IMR-90 (cell line): ENCODE results near the gene AKR1D1. TPM values are rescaled to one million over a fixed set of nuclear protein-coding genes. Genes with fewer than 3 reads are reported as not detected.
"Not testable (repeated sequence)": the region's sequence is repeated elsewhere in the genome, so short reads cannot be mapped to it uniquely, and the experiment has no call there.

Source experiments
- ATAC-seq: fragments of 200-7000 bp; cut with Tn5 transposase; 2 replicates; pipeline ENCODE4 v1.9.1; 2020; ENCODE audit warnings: low read depth, mild to moderate bottlenecking, moderate library complexity
- BruUV-seq: library from RNA; stranded (reverse); fragments of 400-500 nt; replicated peaks from 2 replicates; lab custom pipeline; 2021; lab: Mats Ljungman, UMichigan
- CTCF ChIA-PET: fragments of 300-600 bp; formaldehyde crosslinking; extraction: SDS; loops from one replicate; lab custom pipeline; 2021; ENCODE audit warnings: antibody characterized with exemption; lab: Yijun Ruan, JAX
- POLR2A ChIA-PET: fragments of 300-600 bp; sonication (Branson Sonifier 250); formaldehyde crosslinking; loops from one replicate; lab custom pipeline; 2022; ENCODE audit warnings: antibody characterized with exemption; ENCODE audit not compliant: unreplicated experiment; lab: Charles Lee
- DNase-seq: peaks from one replicate; pipeline ENCODE4 v3.0.0; 2013
- H2AFZ ChIP-seq: replicated peaks from 2 replicates; pipeline ENCODE3; 2013; ENCODE audit warnings: low read length, mild to moderate bottlenecking; ENCODE audit not compliant: poor library complexity
- H2AK5ac ChIP-seq: 2 replicates; pipeline ENCODE4 v1.6.1; 2013; ENCODE audit warnings: low read depth, low read length, inconsistent platforms
- H2AK9ac ChIP-seq: replicated peaks from 2 replicates; pipeline ENCODE3; 2013; ENCODE audit warnings: mild to moderate bottlenecking, low read depth, low read length, moderate library complexity; ENCODE audit not compliant: poor library complexity
- H2BK120ac ChIP-seq: 2 replicates; pipeline ENCODE4 v1.6.1; 2013; ENCODE audit warnings: low read depth, low read length, inconsistent platforms
- H2BK15ac ChIP-seq: 3 replicates; pipeline ENCODE4 v1.6.1; 2013; ENCODE audit warnings: low read depth, low read length, inconsistent platforms
- H2BK20ac ChIP-seq: 2 replicates; pipeline ENCODE4 v1.6.1; 2013; ENCODE audit warnings: low read depth, mild to moderate bottlenecking, inconsistent platforms, low read length, moderate library complexity
- H2BK5ac ChIP-seq: 2 replicates; pipeline ENCODE4 v1.6.1; 2013; ENCODE audit warnings: mild to moderate bottlenecking, low read depth, low read length, inconsistent platforms; ENCODE audit not compliant: poor library complexity, severe bottlenecking
- H3K14ac ChIP-seq: replicated peaks from 2 replicates; pipeline ENCODE4 v1.6.1; 2013; ENCODE audit warnings: low read depth, low read length, inconsistent platforms
- H3K18ac ChIP-seq: 2 replicates; pipeline ENCODE4 v1.6.1; 2013; ENCODE audit warnings: low read depth, low read length, control low read depth
- H3K23ac ChIP-seq: 2 replicates; pipeline ENCODE4 v1.6.1; 2013; ENCODE audit warnings: low read depth, low read length, inconsistent platforms
- H3K27ac ChIP-seq: 2 replicates; pipeline ENCODE4 v1.5.1; 2013; ENCODE audit warnings: mild to moderate bottlenecking, control low read depth, low read length; ENCODE audit not compliant: insufficient read depth
- H3K27me3 ChIP-seq: 2 replicates; pipeline ENCODE4 v1.6.1; 2013; ENCODE audit warnings: low read length; ENCODE audit not compliant: control insufficient read depth, insufficient read depth
- H3K36me3 ChIP-seq: 2 replicates; pipeline ENCODE4 v1.6.1; 2013; ENCODE audit warnings: low read length, mixed read lengths; ENCODE audit not compliant: control insufficient read depth, insufficient read depth
- H3K4ac ChIP-seq: 2 replicates; pipeline ENCODE4 v1.6.1; 2013; ENCODE audit warnings: low read depth, low read length, inconsistent platforms
- H3K4me1 ChIP-seq: 2 replicates; pipeline ENCODE4 v1.6.1; 2013; ENCODE audit warnings: low read length, mixed read lengths; ENCODE audit not compliant: control insufficient read depth, insufficient read depth
- H3K4me2 ChIP-seq: 2 replicates; pipeline ENCODE4 v1.6.1; 2013; ENCODE audit warnings: low read depth, mild to moderate bottlenecking, control low read depth, low read length, moderate library complexity
- H3K4me3 ChIP-seq: 2 replicates; pipeline ENCODE4 v1.5.1; 2013; ENCODE audit warnings: low read depth, mild to moderate bottlenecking, control low read depth, low read length, moderate library complexity; ENCODE audit not compliant: insufficient read depth
- H3K56ac ChIP-seq: 2 replicates; pipeline ENCODE4 v1.6.1; 2013; ENCODE audit warnings: low read length, inconsistent platforms; ENCODE audit not compliant: insufficient read depth; ENCODE audit errors: extremely low read depth
- H3K79me1 ChIP-seq, 2 experiments: 2 replicates each; pipeline ENCODE4 v1.6.1; 2013; ENCODE audit warnings: low read length in 2 of 2, inconsistent platforms in 1 of 2, low read depth in 1 of 2
- H3K9ac ChIP-seq: 2 replicates; pipeline ENCODE4 v1.6.1; 2013; ENCODE audit warnings: low read depth, low read length, control low read depth
- H3K9me1 ChIP-seq: 2 replicates; pipeline ENCODE4 v1.6.1; 2013; ENCODE audit warnings: low read length, inconsistent platforms; ENCODE audit not compliant: insufficient read depth
- H3K9me3 ChIP-seq: 2 replicates; pipeline ENCODE4 v1.6.1; 2013; ENCODE audit warnings: low read length; ENCODE audit not compliant: control insufficient read depth, insufficient read depth
- H4K20me1 ChIP-seq: 2 replicates; pipeline ENCODE4 v1.6.1; 2013; ENCODE audit warnings: low read length, inconsistent platforms; ENCODE audit not compliant: insufficient read depth
- H4K5ac ChIP-seq: 2 replicates; pipeline ENCODE4 v1.6.1; 2013; ENCODE audit warnings: mild to moderate bottlenecking, low read depth, low read length, control low read depth
- H4K8ac ChIP-seq, 2 experiments: 2 replicates each; pipeline ENCODE4 v1.6.1; 2013; ENCODE audit warnings: low read depth in 2 of 2, low read length in 2 of 2, control low read depth in 1 of 2, inconsistent platforms in 1 of 2
- H4K91ac ChIP-seq: 2 replicates; pipeline ENCODE4 v1.6.1; 2013; ENCODE audit warnings: low read depth, low read length, inconsistent platforms; ENCODE audit not compliant: insufficient read depth
- CTCF ChIP-seq: conservative IDR thresholded peaks from 2 replicates; pipeline ENCODE4 v1.5.1; 2012; ENCODE audit warnings: mild to moderate bottlenecking, low read depth, low read length, improper control_type of control experiment
- NFE2L2 ChIP-seq: fragments of 150-350 bp; IDR thresholded peaks from 2 replicates; pipeline ENCODE4 v1.6.1; 2016; ENCODE audit warnings: low read depth, mild to moderate bottlenecking, low read length
- WGBS, 2 experiments: methylation state at CpG; one replicate each; pipeline versions ENCODE4 v1.1.5 to v1.1.7; 2013; ENCODE audit warnings: missing lambda C conversion rate in 2 of 2; ENCODE audit not compliant: insufficient read length in 1 of 2; ENCODE audit errors: extremely low coverage in 2 of 2; 5-methylcytosine and 5-hydroxymethylcytosine counted together
- dilution Hi-C: fragments of 300-500 bp; cut with HindIII; formaldehyde crosslinking; loops from one replicate; pipeline ENCODE4 v1.14.3; 2018; ENCODE audit warnings: low sequenced_read_pairs; ENCODE audit not compliant: unreplicated experiment
- in situ Hi-C: fragments of 300-500 bp; cut with MboI; formaldehyde crosslinking; loops from 3 replicates; pipeline ENCODE4 v1.14.3; 2019; ENCODE audit warnings: low sequenced_read_pairs, inconsistent platforms, mixed read lengths
- intact Hi-C: fragments of 100-400 bp; cut with micrococcal nuclease; formaldehyde crosslinking; loops from 2 replicates; pipeline ENCODE4 v1.10.0; 2022
- polyA plus RNA-seq, 3 experiments: library from polyadenylated mRNA; depleted of rRNA; stranded (reverse); fragments of >200 nt; gene quantifications; 2 replicates each; pipeline ENCODE4 v1.2.3, GENCODE V29; 2012; ENCODE audit warnings: low replicate concordance in 1 of 3
- total RNA-seq: library from RNA; depleted of rRNA; stranded (reverse); fragments of >200 nt; gene quantifications from 2 replicates; pipeline ENCODE4 v1.2.3, GENCODE V29; 2012

The AKR1D1 gene
- total and polyA plus RNA-seq, 2 of the 4 experiments (the other 2 are of a cell fraction) = not detected

- WGBS, 2 experiments = no CpG with 5 or more reads among the region's 3 CpGs
- dilution Hi-C loops (no loop called here), in situ Hi-C loops (no loop called here)
These were observed 14.8 kb downstream of the AKR1D1 start for GRCh38 chr7:138091032-138091431.

GRCh38 chr7:138091840-138092239 is 15.6 kb downstream of the AKR1D1 start:
- H3K4me2 ChIP-seq, H3K14ac ChIP-seq, H3K9me3 ChIP-seq, H3K18ac ChIP-seq, ATAC-seq, H2BK15ac ChIP-seq, H3K4me3 ChIP-seq, DNase-seq, BruUV-seq, H2AK5ac ChIP-seq, H2BK120ac ChIP-seq, H3K4ac ChIP-seq, H3K27ac ChIP-seq, H3K4me1 ChIP-seq, H2BK20ac ChIP-seq, H4K20me1 ChIP-seq, H3K23ac ChIP-seq, H3K36me3 ChIP-seq, H2AK9ac ChIP-seq, H3K56ac ChIP-seq, H2AFZ ChIP-seq, intact Hi-C loops, H4K5ac ChIP-seq, H4K91ac ChIP-seq, in situ Hi-C loops, CTCF ChIA-PET, H3K79me1 ChIP-seq, dilution Hi-C loops, H4K8ac ChIP-seq, H3K27me3 ChIP-seq, H3K9me1 ChIP-seq, H3K9ac ChIP-seq, H2BK5ac ChIP-seq: not testable (repeated sequence)
- no CpG with 5 or more reads among the region's 2 CpGs for WGBS, 2 experiments
- POLR2A ChIA-PET = interaction anchor here (0.6 kb wide), 1 partner anchor 25 kb away, joined by 3 read pairs; no protein-coding TSS in a partner anchor

More at GRCh38 chr7:138091032-138091431, 14.8 kb downstream of the AKR1D1 start:
- ChIA-PET POLR2A (no interaction called here), CTCF (interaction anchor here (0.7 kb wide), 1 partner anchor 32 kb away, joined by 3 read pairs; no protein-coding TSS in a partner anchor)
- Histone ChIP-seq H3K27me3 (no peaks in the 10 kb centered on the region), H2BK5ac (no peak overlapping the region), H2BK20ac (no peak overlapping the region), H3K36me3 (no peaks in the 10 kb centered on the region), H3K56ac (no peak overlapping the region), H2AK5ac (no peak overlapping the region), H3K27ac (no peak overlapping the region), H4K91ac (no peak overlapping the region), H2BK120ac (no peak overlapping the region), H3K4me1 (no peaks in the 10 kb centered on the region), H3K23ac (no peak overlapping the region), H3K79me1 (no peaks in the 10 kb centered on the region), H4K8ac (no peak overlapping the region), H3K4me3 (no peak overlapping the region), H3K9me1 (no peaks in the 10 kb centered on the region), H3K18ac (no peak overlapping the region), H4K5ac (no peak overlapping the region), H3K14ac (no peak overlapping the region), H3K9me3 (no peaks in the 10 kb centered on the region), H3K4ac (no peak overlapping the region), H2BK15ac (no peak overlapping the region), H2AK9ac (no peak overlapping the region), H2AFZ (no peak overlapping the region), H3K4me2 (no peak overlapping the region), H3K9ac (no peak overlapping the region), H4K20me1 (no peaks in the 10 kb centered on the region)
- DNase-seq (no peak), ATAC-seq (no peak)
- BruUV-seq = no TSS peak
- intact Hi-C loops = no loop called here
- TF ChIP-seq NFE2L2 (no peak), CTCF (no peak)
